Measurements from ENCODE around the gene KCND3. TPM values are rescaled to one million over a fixed set of nuclear protein-coding genes. Genes with fewer than 3 reads are reported as not detected.
"Not testable (repeated sequence)": the region's sequence is repeated elsewhere in the genome, so short reads cannot be mapped to it uniquely, and the experiment has no call there.

KCND3 gene
- total RNA-seq, 1 donor from 2014 or later, result 2.2 TPM

GRCh38 chr1:111747282-111747734 lies 242.2 kb downstream of the KCND3 start:
- peaks cover 26% of the 10 kb centered on the region for H3K27me3 Mint-ChIP-seq

DNA sequence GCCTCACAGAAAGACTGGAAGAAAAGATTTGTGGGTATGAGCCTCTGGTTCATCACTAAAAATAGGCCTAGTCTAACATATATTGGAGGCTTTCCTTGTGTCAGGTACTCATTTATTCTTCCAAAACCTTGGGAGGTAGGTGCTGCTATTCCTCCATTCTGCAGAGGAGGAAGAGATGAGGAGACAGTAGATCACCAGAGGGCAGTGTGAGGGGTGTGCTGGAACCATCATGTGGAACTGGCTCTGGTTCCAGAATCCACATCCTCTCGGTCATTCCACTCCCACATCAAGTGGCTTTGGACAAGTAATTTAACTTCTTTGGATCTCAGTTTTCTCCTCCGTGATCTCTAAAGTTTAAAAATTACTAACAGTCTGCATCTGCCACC lies 242.9 kb downstream of the KCND3 start:
- peaks cover 26% of the 10 kb centered on the region for H3K27me3 Mint-ChIP-seq
- peaks cover 3% of the 10 kb centered on the region for H3K4me1 Mint-ChIP-seq (ENCODE audit: unreplicated experiment)
- TF ChIP-seq CTCF (conservative IDR thresholded peaks at IDR 0.05), result no peak
- no peak overlapping the region for H3K4me3 Mint-ChIP-seq
- no peaks in the 10 kb centered on the region for H3K36me3 Mint-ChIP-seq
- DNase-seq (ENCODE audit: extremely low spot score, unreplicated experiment), result no peak
- H3K27ac Mint-ChIP-seq, result no peak overlapping the region
- no peaks in the 10 kb centered on the region for H3K9me3 Mint-ChIP-seq

More at GRCh38 chr1:111747282-111747734, 242.2 kb downstream of the KCND3 start:
- no peak overlapping the region for H3K27ac Mint-ChIP-seq
- H3K4me3 Mint-ChIP-seq, result no peak overlapping the region
- no peaks in the 10 kb centered on the region for H3K9me3 Mint-ChIP-seq
- peak; percentile 75 for TF ChIP-seq CTCF (conservative IDR thresholded peaks at IDR 0.05)
- no peaks in the 10 kb centered on the region for H3K36me3 Mint-ChIP-seq
- no peak for DNase-seq (ENCODE audit: extremely low spot score, unreplicated experiment)
- H3K4me1 Mint-ChIP-seq (ENCODE audit: unreplicated experiment), result peaks cover 3% of the 10 kb centered on the region

- H3K27ac Mint-ChIP-seq, result no peak overlapping the region
- H3K4me3 Mint-ChIP-seq, result no peak overlapping the region
- no peak for TF ChIP-seq CTCF (conservative IDR thresholded peaks at IDR 0.05)
- H3K9me3 Mint-ChIP-seq, result no peaks in the 10 kb centered on the region
- no peak for DNase-seq (ENCODE audit: extremely low spot score, unreplicated experiment)
- peaks cover 33% of the 10 kb centered on the region for H3K27me3 Mint-ChIP-seq
- H3K4me1 Mint-ChIP-seq (ENCODE audit: unreplicated experiment), result peaks cover 3% of the 10 kb centered on the region
- H3K36me3 Mint-ChIP-seq, result no peaks in the 10 kb centered on the region
Observed at GRCh38 chr1:111745675-111746613, 243.5 kb downstream of the KCND3 start.

- no peaks in the 10 kb centered on the region for H3K9me3 Mint-ChIP-seq
- H3K4me1 Mint-ChIP-seq (ENCODE audit: unreplicated experiment), result peaks cover 7% of the 10 kb centered on the region
- H3K27me3 Mint-ChIP-seq, result peaks cover 41% of the 10 kb centered on the region
- H3K36me3 Mint-ChIP-seq, result no peaks in the 10 kb centered on the region
- no peak overlapping the region for H3K27ac Mint-ChIP-seq
- H3K4me3 Mint-ChIP-seq, result no peak overlapping the region
- no peak for TF ChIP-seq CTCF (conservative IDR thresholded peaks at IDR 0.05)
- no peak for DNase-seq (ENCODE audit: extremely low spot score, unreplicated experiment)
Observed at GRCh38 chr1:111743679-111744101, 245.8 kb downstream of the KCND3 start.

DNA sequence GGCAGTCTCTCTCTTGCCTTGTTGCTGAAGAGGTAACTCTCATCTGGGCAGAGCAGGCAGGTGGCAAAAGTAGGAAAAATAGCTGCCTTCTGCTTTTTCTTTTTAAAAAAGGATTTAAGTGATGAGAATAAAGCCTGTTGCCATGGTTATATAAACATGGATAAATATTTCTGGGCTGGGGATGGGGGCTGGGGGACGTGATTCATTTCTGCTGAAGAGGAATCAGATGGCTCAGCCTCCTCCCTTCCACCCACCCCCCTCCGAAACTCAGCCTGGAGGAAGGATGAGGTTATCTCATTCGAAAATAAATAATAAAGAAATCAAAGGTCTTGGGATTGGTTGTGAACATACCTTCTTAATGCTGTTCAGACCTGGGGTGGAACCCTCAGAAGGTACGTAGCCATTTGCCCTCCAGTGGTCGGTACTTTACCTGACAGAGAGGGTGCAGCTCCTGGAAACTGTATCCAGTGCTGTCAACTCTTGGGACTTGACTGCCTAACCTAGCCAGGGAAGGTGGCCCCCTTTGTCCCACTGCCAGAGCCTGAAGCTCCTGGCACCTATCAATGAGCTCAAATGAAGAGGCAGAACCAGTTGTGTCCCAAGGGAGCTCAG lies 246.4 kb downstream of the KCND3 start:
- H3K4me3 Mint-ChIP-seq, result no peak overlapping the region
- H3K27ac Mint-ChIP-seq, result no peak overlapping the region
- H3K9me3 Mint-ChIP-seq, result no peaks in the 10 kb centered on the region
- no peak for DNase-seq (ENCODE audit: extremely low spot score, unreplicated experiment)
- H3K27me3 Mint-ChIP-seq, result peaks cover 41% of the 10 kb centered on the region
- no peak for TF ChIP-seq CTCF (conservative IDR thresholded peaks at IDR 0.05)
- H3K4me1 Mint-ChIP-seq (ENCODE audit: unreplicated experiment), result peaks cover 6% of the 10 kb centered on the region
- H3K36me3 Mint-ChIP-seq, result no peaks in the 10 kb centered on the region

DNA sequence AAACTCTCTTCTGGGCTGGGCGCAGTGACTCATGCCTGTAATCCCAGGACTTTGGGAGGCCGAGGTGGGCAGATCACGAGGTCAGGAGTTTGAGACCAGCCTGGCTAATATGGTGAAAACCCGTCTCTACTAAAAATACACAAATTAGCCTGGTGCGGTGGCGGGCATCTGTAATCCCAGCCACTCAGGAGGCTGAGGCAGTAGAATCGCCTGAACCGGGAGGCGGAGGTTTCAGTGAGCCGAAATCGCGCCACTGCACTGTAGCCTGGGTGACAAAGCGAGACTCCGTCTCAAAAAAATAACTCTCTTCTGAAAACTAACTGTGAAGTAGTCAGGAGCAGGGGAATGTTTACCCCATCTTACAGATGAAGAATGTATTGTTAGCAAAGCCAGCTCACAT lies 247.2 kb downstream of the KCND3 start:
- DNase-seq (ENCODE audit: extremely low spot score, unreplicated experiment); H3K4me3 Mint-ChIP-seq; H3K36me3 Mint-ChIP-seq; H3K9me3 Mint-ChIP-seq; H3K27ac Mint-ChIP-seq: not testable (repeated sequence)
- H3K27me3 Mint-ChIP-seq, result peaks cover 39% of the 10 kb centered on the region
- peaks cover 13% of the 10 kb centered on the region for H3K4me1 Mint-ChIP-seq (ENCODE audit: unreplicated experiment)

Data from type B pancreatic cell (in vitro differentiated cells).